WI38 (cell line): ENCODE data around the gene PRR19.

ENCODE experiments used
- H3K4me3 ChIP-seq: 2 replicates; pipeline ENCODE4 v1.5.1; 2011; ENCODE audit warnings: low read depth, mild to moderate bottlenecking, control low read depth, low read length
- CTCF ChIP-seq: IDR thresholded peaks from 2 replicates; pipeline ENCODE4 v1.5.1; 2012; ENCODE audit warnings: low read depth, mild to moderate bottlenecking, control low read depth, low read length

Gene PRR19

GRCh38 chr19:42301646-42302203 lies at the start of gene PRR19:
PRR19 (plus strand) TSS chr19:42302132; CDS start chr19:42309585, 7,453 bp downstream.
- no peak for TF ChIP-seq CTCF
- H3K4me3 ChIP-seq = peak within 1 kb of the TSS; percentile 73

GRCh38 chr19:42252365-42253244 lies 49.3 kb upstream of the PRR19 start:
- no peak for TF ChIP-seq CTCF
- H3K4me3 ChIP-seq = peak overlapping the region; percentile 72

- peak overlapping the region; percentile 96 for H3K4me3 ChIP-seq
- no peak for TF ChIP-seq CTCF
Observed at GRCh38 chr19:42253245-42254088, 48.5 kb upstream of the PRR19 start.

GRCh38 chr19:42254089-42254849 lies 47.7 kb upstream of the PRR19 start:
- peak overlapping the region; percentile 96 for H3K4me3 ChIP-seq
- no peak for TF ChIP-seq CTCF

GRCh38 chr19:42254850-42255765 lies 46.8 kb upstream of the PRR19 start, which contains the start of gene ERF:
ERF (minus strand) TSS chr19:42255128; CDS start chr19:42254999, 129 bp downstream.
- no peak for TF ChIP-seq CTCF
- peak within 1 kb of the TSS; percentile 96 for H3K4me3 ChIP-seq
